Activated CD8-positive, alpha-beta T cell treated with anti-CD3 and anti-CD28 coated beads, Interleukin-2, amount 10 ng/mL, durations not matched to agents 7 days and 5 days (primary cell): ENCODE results near the gene TNRC6B. TPM values are rescaled to one million over a fixed set of nuclear protein-coding genes. Genes with fewer than 3 reads are reported as not detected.
A peak's percentile ranks its signal among the peaks of the same experiment; 100 is the strongest.
"Not testable (repeated sequence)": the region's sequence is repeated elsewhere in the genome, so short reads cannot be mapped to it uniquely, and the experiment has no call there.

Experiments
- ATAC-seq: fragments of 150-1000 bp; cut with Tn5 transposase; one replicate; pipeline ENCODE4 v1.10.0; 2021; ENCODE audit warnings: moderate library complexity
- CTCF ChIA-PET: fragments of 350-600 bp; sonication (Branson Sonifier 250); formaldehyde crosslinking; loops from one replicate; lab custom pipeline; 2021; ENCODE audit warnings: antibody characterized with exemption; lab: Charles Lee
- POLR2A ChIA-PET: fragments of 350-600 bp; sonication (Branson Sonifier 250); formaldehyde crosslinking; loops from one replicate; lab custom pipeline; 2021; ENCODE audit warnings: antibody characterized with exemption; lab: Charles Lee
- DNase-seq: peaks from one replicate; pipeline ENCODE4 v3.0.0-alpha.2; 2020
- H3K27ac Mint-ChIP-seq: one replicate; pipeline ENCODE4 v1.8.0; 2021; ENCODE audit warnings: mild to moderate bottlenecking, mixed read lengths
- H3K27me3 Mint-ChIP-seq: one replicate; pipeline ENCODE4 v1.8.0; 2021; ENCODE audit warnings: low read depth, mixed read lengths
- H3K36me3 Mint-ChIP-seq: one replicate; pipeline ENCODE4 v1.8.0; 2021; ENCODE audit warnings: low read depth, mixed read lengths
- H3K4me1 Mint-ChIP-seq: one replicate; pipeline ENCODE4 v1.8.0; 2021; ENCODE audit warnings: low read depth, mixed read lengths
- H3K4me3 Mint-ChIP-seq: one replicate; pipeline ENCODE4 v1.8.0; 2021; ENCODE audit warnings: mild to moderate bottlenecking, mixed read lengths
- H3K9me3 Mint-ChIP-seq: one replicate; pipeline ENCODE4 v1.8.0; 2022; ENCODE audit warnings: mixed read lengths; ENCODE audit not compliant: insufficient read depth
- total RNA-seq, 2 experiments: library from RNA; stranded (reverse); gene quantifications; one replicate each; pipeline ENCODE4 v1.2.3, GENCODE V29; 2021

The TNRC6B gene
- total RNA-seq, 2 experiments from 2014 or later: 62.9 to 63.3 TPM

DNA sequence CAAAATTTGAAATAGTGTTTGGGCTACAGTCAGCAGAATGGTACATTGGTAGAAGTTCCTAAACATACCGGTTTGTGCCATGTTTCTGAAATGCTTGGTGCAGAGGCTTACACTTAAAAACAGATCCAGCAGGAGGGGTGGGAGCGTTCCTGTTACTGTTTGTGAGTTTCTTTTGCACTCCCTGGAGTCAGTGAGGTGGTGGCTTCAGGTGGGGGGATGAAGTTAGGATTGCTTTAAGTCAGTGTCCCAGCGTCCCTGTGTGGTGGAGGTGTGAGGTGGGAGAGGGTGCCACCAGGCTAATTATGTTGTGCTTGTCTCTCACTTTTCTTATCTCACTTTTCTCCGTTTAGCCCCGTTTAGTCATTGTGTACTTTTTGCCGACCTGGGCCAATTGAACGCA lies 9.7 kb downstream of the TNRC6B start:
- DNase-seq: no peak
- H3K4me3 Mint-ChIP-seq: no peak overlapping the region
- peaks cover 21% of the 10 kb centered on the region for H3K36me3 Mint-ChIP-seq
- no peaks in the 10 kb centered on the region for H3K27me3 Mint-ChIP-seq
- H3K27ac Mint-ChIP-seq: no peak overlapping the region
- peaks cover 46% of the 10 kb centered on the region for H3K4me1 Mint-ChIP-seq
- POLR2A ChIA-PET: interaction anchor here (0.5 to 1.5 kb wide), 2 partner anchors 8 to 1238 kb away, joined by 4 to 8 read pairs; no protein-coding TSS in a partner anchor
- no peaks in the 10 kb centered on the region for H3K9me3 Mint-ChIP-seq
- no peak for ATAC-seq
- CTCF ChIA-PET: no interaction called here

DNA sequence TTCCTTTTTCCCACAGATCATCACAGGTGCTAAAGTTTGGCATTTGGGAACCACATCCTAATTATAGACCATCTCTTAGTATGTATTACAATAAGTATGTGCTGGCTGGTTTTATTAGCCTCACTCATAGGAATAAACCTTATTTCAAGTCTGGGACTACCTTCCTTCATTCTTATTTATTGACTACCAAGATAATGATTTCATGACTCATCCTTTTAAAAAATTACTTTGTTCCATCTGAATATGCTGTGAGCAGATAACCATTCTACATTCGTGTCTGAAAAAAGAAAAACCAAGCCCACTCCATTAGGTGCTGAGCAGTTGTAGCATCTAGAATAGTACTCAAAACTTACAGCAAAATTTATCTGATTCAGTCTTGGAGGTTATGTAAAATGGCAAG lies 12.3 kb downstream of the TNRC6B start:
- Mint-ChIP-seq H3K27me3 (no peaks in the 10 kb centered on the region), H3K36me3 (peaks cover 16% of the 10 kb centered on the region), H3K27ac (peak overlapping the region; percentile 2), H3K4me3 (no peak overlapping the region), H3K4me1 (peaks cover 52% of the 10 kb centered on the region), H3K9me3 (no peaks in the 10 kb centered on the region)
- CTCF ChIA-PET: interaction anchor here (1.2 kb wide), 1 partner anchor 21 kb away, joined by 3 read pairs; no protein-coding TSS in a partner anchor
- DNase-seq: no peak
- ATAC-seq: no peak
- POLR2A ChIA-PET: no interaction called here

DNA sequence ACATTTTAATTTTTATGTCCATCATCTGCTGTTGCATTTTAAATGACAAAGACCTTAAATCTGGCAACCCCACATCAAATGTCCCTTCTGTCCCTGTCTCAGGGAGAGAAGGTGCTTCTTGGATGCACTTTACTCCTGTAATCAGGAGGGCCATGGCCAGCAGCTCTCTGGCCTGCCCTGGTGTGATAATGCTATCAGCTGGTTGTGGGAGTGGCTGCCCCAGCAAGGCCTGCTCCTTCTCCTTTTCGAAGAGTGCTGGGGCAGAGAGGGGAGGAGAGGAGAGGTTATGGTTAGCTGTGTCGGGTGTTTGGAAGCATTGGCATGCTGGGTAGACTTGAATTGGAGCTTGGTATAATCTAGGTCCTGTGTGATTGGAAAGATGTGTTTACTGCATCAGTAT lies 12.8 kb downstream of the TNRC6B start:
- H3K27me3 Mint-ChIP-seq: no peaks in the 10 kb centered on the region
- CTCF ChIA-PET: interaction anchor here (0.6 to 1.5 kb wide), 2 partner anchors 9 to 157 kb away, joined by 3 to 4 read pairs; no protein-coding TSS in a partner anchor
- no peak for ATAC-seq
- no peak overlapping the region for H3K27ac Mint-ChIP-seq
- POLR2A ChIA-PET: interaction anchor here (1.1 kb wide), 1 partner anchor 145 kb away, joined by 3 read pairs; no protein-coding TSS in a partner anchor
- H3K4me1 Mint-ChIP-seq: peaks cover 54% of the 10 kb centered on the region
- no peak for DNase-seq
- H3K4me3 Mint-ChIP-seq: no peak overlapping the region
- H3K36me3 Mint-ChIP-seq: peaks cover 14% of the 10 kb centered on the region
- H3K9me3 Mint-ChIP-seq: no peaks in the 10 kb centered on the region

DNA sequence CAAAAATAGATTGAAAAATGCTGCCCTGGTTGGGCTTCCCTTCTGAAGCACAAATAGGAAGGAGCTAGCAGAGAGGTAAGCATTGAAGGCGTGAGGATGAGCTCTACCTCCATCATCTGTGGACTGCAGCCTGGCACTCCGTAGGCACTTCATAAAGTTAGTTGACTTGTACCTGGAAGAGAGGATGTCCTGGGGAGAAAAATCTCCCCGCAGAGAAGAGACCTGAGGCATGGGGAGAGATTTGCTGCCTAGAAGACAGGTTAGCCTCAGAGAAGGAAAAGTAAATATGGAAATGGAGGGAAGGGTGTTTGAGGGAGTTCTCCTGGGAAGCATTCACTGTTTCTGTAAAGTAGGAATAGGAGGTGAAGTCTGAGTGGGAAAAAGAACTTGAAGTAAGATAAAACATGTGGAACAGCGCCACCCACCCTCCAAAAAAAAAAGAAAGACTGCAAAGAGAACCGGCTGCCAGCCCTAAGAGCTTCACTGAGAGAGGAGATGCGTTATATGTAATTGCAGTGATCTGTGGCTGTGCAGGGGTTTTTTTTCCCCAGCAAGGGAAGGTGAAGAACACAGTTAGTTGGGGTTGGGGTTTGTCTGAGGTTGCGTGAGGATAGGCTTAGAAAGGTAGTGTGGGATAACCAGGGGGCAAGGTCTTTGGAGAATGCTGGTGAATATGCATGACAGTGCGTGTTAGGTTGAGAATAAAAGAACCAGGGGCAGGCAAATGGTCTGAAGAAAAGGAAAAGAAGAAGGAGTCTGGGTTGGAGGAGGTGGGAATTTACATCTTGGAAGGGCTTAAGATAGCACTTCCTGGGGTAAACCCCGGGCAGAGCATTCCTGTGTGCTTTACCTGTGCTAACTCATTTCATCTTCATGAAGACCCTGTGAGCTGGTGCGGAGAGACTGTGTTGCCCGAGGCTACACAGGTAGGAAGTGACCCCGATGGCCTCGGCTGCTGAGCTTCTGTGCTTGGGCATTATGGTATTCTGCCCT lies 16.0 kb downstream of the TNRC6B start:
- H3K27me3 Mint-ChIP-seq: no peaks in the 10 kb centered on the region
- H3K4me3 Mint-ChIP-seq: no peak overlapping the region
- H3K36me3 Mint-ChIP-seq: peaks cover 13% of the 10 kb centered on the region
- ChIA-PET POLR2A (interaction anchor here (0.5 to 3.2 kb wide), 5 partner anchors 10 to 197 kb away, joined by 3 to 11 read pairs (median 3); no protein-coding TSS in a partner anchor), CTCF (interaction anchor here (0.6 to 5.1 kb wide), 17 partner anchors 9 to 255 kb away, joined by 3 to 35 read pairs (median 3); partner anchors contain the start of genes ADSL and TNRC6B)
- H3K9me3 Mint-ChIP-seq: no peaks in the 10 kb centered on the region
- ATAC-seq (no peak), DNase-seq (no peak)
- peak overlapping the region; percentile 7 for H3K27ac Mint-ChIP-seq
- peaks cover 56% of the 10 kb centered on the region for H3K4me1 Mint-ChIP-seq

DNA sequence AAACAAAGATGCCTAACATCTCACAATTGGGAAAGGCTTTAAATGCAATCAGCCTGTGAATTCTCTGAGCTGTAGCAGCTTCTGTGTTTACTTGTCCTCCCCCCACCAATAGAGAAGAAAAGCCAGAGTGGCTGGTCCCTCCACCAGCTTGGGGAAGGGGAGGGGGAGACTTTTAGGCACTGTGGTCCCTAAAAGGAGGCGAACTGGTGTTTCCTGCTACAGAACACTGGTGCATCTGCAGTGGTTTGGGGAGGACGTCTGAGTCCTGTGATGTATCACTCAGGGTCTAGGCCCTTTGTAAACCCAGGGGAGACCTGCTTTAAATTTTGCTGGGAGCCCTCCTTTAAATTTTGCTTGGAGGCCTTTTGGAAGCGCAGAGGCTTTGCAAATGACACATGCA lies 16.9 kb downstream of the TNRC6B start:
- Mint-ChIP-seq H3K36me3 (peaks cover 18% of the 10 kb centered on the region), H3K9me3 (no peaks in the 10 kb centered on the region), H3K4me3 (no peak overlapping the region), H3K4me1 (peaks cover 59% of the 10 kb centered on the region), H3K27me3 (no peaks in the 10 kb centered on the region), H3K27ac (peak overlapping the region; percentile 36)
- DNase-seq: no peak
- ChIA-PET CTCF (interaction anchor here (0.7 to 5.1 kb wide), 5 partner anchors 16 to 153 kb away, joined by 3 to 35 read pairs (median 4); partner anchors contain the start of genes ADSL and TNRC6B), POLR2A (interaction anchor here (0.8 to 3.2 kb wide), 3 partner anchors 9 to 151 kb away, joined by 3 to 11 read pairs (median 3); no protein-coding TSS in a partner anchor)
- no peak for ATAC-seq

DNA sequence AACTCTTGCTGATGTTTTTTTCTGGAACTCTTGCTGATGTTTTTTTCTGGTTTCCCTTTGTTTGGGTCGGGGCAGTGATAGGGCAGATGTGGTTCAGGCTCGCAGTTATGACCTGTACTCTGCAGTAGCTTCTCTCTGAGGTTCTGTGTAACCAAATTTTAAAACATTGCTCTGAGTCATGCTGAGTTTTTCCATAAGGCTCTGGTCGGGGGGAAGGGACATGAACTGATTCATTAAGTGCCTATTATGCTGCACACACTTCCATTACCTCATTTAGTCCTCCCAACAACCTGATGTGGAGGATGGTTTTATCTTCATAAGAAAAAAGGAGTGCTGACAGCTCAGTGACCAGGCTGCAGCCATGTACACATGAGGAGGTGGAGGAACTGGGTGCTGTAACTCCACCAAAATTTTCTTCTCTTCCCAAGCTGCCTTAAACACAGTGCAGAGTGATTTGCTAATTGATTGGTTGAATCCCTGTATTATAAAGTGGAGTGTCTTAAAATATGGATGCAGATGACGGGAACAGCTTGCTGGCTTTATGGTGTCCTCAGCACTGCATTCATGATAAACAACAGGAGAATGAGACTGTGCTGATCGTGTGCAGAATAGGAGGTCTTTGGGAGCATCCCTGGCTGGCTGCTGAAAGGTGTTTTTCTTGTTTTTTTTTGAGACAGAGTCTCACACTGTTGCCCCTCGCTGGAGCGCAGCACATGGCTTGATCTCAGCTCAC lies 19.1 kb downstream of the TNRC6B start:
- Mint-ChIP-seq H3K9me3 (no peaks in the 10 kb centered on the region), H3K4me1 (peaks cover 47% of the 10 kb centered on the region), H3K36me3 (peaks cover 15% of the 10 kb centered on the region), H3K27ac (no peak overlapping the region), H3K27me3 (no peaks in the 10 kb centered on the region), H3K4me3 (no peak overlapping the region)
- no peak for DNase-seq
- POLR2A ChIA-PET: interaction anchor here (0.7 to 1.2 kb wide), 4 partner anchors 19 to 1323 kb away, joined by 3 to 5 read pairs (median 4); partner anchors contain the start of gene TNRC6B
- CTCF ChIA-PET: interaction anchor here (1.0 to 5.1 kb wide), 2 partner anchors 19 to 151 kb away, joined by 3 to 20 read pairs; partner anchors contain the start of genes ADSL and TNRC6B
- peak; percentile 64 for ATAC-seq

DNA sequence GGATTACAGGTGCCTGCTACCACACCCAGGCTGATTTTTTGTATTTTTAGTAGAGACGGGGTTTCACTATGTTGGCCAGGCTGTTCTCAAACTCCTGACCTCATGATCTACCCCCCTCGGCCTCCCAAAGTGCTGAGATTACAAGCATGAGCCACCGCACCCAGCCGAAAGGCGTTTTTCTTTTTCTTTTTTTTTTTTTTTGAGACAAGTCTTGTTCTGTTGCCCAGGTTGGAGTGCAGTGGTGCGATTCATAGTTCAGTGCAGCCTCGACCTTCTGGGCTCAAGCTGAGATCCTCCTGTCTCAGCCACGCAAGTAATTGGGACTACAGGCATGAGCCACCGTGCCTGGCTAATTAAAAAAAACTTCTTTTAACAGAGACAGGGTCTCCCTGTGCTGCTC lies 19.7 kb downstream of the TNRC6B start:
- H3K4me3 Mint-ChIP-seq, ATAC-seq, DNase-seq, H3K9me3 Mint-ChIP-seq, H3K27me3 Mint-ChIP-seq, H3K27ac Mint-ChIP-seq: not testable (repeated sequence)
- H3K4me1 Mint-ChIP-seq: peaks cover 46% of the 10 kb centered on the region
- ChIA-PET POLR2A (interaction anchor here (1.2 kb wide), 1 partner anchor 19 kb away, joined by 5 read pairs; the partner anchor contains the start of gene TNRC6B), CTCF (interaction anchor here (5.1 kb wide), 1 partner anchor 150 kb away, joined by 20 read pairs; the partner anchor contains the start of gene ADSL)
- peaks cover 15% of the 10 kb centered on the region for H3K36me3 Mint-ChIP-seq

DNA sequence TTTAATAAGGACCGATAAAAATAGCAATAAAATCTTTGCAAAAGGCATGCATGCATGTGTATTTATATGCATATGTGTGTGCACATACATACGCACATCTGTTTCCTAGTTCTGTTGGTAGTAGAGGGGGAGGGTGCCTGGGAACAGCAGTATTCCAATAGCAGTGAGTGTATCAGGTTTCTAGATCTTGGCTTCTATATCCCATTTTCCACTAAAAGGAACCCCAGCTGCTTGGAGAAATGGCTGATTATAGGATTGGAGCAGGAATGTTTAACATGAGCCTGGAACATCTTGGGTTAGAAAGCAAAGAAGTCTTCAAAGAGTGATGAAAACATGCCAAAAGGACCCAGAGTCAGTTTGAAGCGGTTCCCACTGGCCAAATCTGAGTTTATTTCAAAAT lies 21.0 kb downstream of the TNRC6B start:
- Mint-ChIP-seq H3K36me3 (peaks cover 23% of the 10 kb centered on the region), H3K27me3 (no peaks in the 10 kb centered on the region), H3K4me3 (no peak overlapping the region), H3K27ac (peak overlapping the region; percentile 18), H3K9me3 (no peaks in the 10 kb centered on the region), H3K4me1 (peaks cover 46% of the 10 kb centered on the region)
- ChIA-PET POLR2A (no interaction called here), CTCF (no interaction called here)
- ATAC-seq: no peak
- DNase-seq: no peak

DNA sequence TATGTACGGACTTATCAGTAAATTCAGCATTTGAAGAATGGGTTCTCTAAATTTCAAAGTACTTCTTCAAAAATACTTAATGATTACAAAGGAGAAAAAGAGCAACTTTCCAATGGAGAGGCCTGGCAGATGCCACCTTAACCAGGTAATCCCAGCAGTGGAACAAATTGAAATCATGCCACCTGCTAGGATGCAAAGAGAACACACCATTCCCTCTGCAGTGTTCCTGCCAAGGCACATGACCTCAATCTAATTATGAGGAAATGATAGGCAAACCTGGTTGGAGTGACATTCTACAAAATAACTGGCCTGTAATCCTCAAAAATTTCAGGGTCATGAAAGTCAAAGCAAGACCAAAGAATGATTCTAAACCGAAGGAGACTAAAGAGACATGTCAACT lies 21.5 kb downstream of the TNRC6B start:
- H3K4me3 Mint-ChIP-seq: no peak overlapping the region
- DNase-seq: no peak
- ChIA-PET POLR2A (no interaction called here), CTCF (no interaction called here)
- ATAC-seq: no peak
- H3K4me1 Mint-ChIP-seq: peaks cover 46% of the 10 kb centered on the region
- H3K9me3 Mint-ChIP-seq: no peaks in the 10 kb centered on the region
- peaks cover 23% of the 10 kb centered on the region for H3K36me3 Mint-ChIP-seq
- no peaks in the 10 kb centered on the region for H3K27me3 Mint-ChIP-seq
- no peak overlapping the region for H3K27ac Mint-ChIP-seq

DNA sequence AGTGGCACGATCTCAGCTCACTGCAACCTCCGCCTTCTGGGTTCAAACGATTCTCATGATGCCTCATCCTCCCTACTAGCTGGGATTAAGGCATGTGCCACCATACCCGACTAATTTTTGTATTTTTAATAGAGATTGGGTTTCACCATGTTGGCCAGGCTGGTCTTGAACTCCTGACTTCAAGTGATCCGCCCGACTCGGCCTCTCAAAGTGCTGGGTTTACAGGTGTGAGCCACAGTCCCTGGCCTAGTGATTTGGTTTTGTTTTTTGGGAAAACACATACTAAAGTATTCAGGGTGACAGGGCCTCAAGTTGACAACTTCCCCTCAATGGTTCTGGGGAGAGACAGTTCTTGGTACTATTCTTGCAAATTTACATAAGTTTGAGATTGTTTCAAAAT lies 22.1 kb downstream of the TNRC6B start:
- Mint-ChIP-seq H3K4me3 (no peak overlapping the region), H3K27ac (no peak overlapping the region), H3K27me3 (no peaks in the 10 kb centered on the region), H3K9me3 (no peaks in the 10 kb centered on the region), H3K36me3 (peaks cover 25% of the 10 kb centered on the region), H3K4me1 (peaks cover 45% of the 10 kb centered on the region)
- DNase-seq (no peak), ATAC-seq (no peak)
- CTCF ChIA-PET: no interaction called here
- POLR2A ChIA-PET: no interaction called here
